ENCODE measurements around the gene GLCE.

Gene GLCE

GRCh38 chr15:69272139-69272538, 111.7 kb downstream of the GLCE start:
- TF ChIP-seq PAX5 (IDR thresholded peaks at IDR 0.05; ENCODE audit: insufficient read depth, low read length, severe bottlenecking) (no peak), POLR2AphosphoS5 (IDR thresholded peaks at IDR 0.05; ENCODE audit: low read depth, low read length) (no peak), TAF1 (IDR thresholded peaks at IDR 0.05; ENCODE audit: low read depth, low read length) (no peak), POU2F2 (IDR thresholded peaks at IDR 0.05; ENCODE audit: low read depth, low read length) (no peak), SPI1 (IDR thresholded peaks at IDR 0.05; ENCODE audit: low read depth, low read length) (no peak)
- FAIRE-seq, result no peak
- no peak for DNase-seq (ENCODE audit: insufficient read length, low spot score)

- TF ChIP-seq PAX5 (IDR thresholded peaks at IDR 0.05; ENCODE audit: insufficient read depth, low read length, severe bottlenecking) (no peak), TAF1 (IDR thresholded peaks at IDR 0.05; ENCODE audit: low read depth, low read length) (no peak), POLR2A (IDR thresholded peaks at IDR 0.05; ENCODE audit: low read depth, low read length) (no peak), POU2F2 (IDR thresholded peaks at IDR 0.05; ENCODE audit: low read depth, low read length) (no peak), SPI1 (IDR thresholded peaks at IDR 0.05; ENCODE audit: low read depth, low read length) (no peak)
- DNase-seq (ENCODE audit: insufficient read length, low spot score) (no peak), FAIRE-seq (no peak)
These were observed 112.5 kb downstream of the GLCE start for GRCh38 chr15:69272891-69273290.

GRCh38 chr15:69275074-69275670, 114.7 kb downstream of the GLCE start:
- FAIRE-seq (no peak), DNase-seq (ENCODE audit: insufficient read length, low spot score) (no peak)
- TF ChIP-seq POLR2AphosphoS5 (IDR thresholded peaks at IDR 0.05; ENCODE audit: low read depth, low read length) (no peak), POU2F2 (IDR thresholded peaks at IDR 0.05; ENCODE audit: low read depth, low read length) (no peak), PAX5 (IDR thresholded peaks at IDR 0.05; ENCODE audit: insufficient read depth, low read length, severe bottlenecking) (no peak), TAF1 (IDR thresholded peaks at IDR 0.05; ENCODE audit: low read depth, low read length) (no peak), POLR2A (IDR thresholded peaks at IDR 0.05; ENCODE audit: low read depth, low read length) (no peak), SPI1 (IDR thresholded peaks at IDR 0.05; ENCODE audit: low read depth, low read length) (no peak)

- no peak for DNase-seq (ENCODE audit: insufficient read length, low spot score)
- no peak for TF ChIP-seq POLR2AphosphoS5 (IDR thresholded peaks at IDR 0.05; ENCODE audit: low read depth, low read length)
- TF ChIP-seq POU2F2 (IDR thresholded peaks at IDR 0.05; ENCODE audit: low read depth, low read length), result no peak
- no peak for TF ChIP-seq POLR2A (IDR thresholded peaks at IDR 0.05; ENCODE audit: low read depth, low read length)
- no peak for TF ChIP-seq PAX5 (IDR thresholded peaks at IDR 0.05; ENCODE audit: insufficient read depth, low read length, severe bottlenecking)
- no peak for TF ChIP-seq SPI1 (IDR thresholded peaks at IDR 0.05; ENCODE audit: low read depth, low read length)
- no peak for TF ChIP-seq TAF1 (IDR thresholded peaks at IDR 0.05; ENCODE audit: low read depth, low read length)
- FAIRE-seq, result no peak
These were observed 115.6 kb downstream of the GLCE start for GRCh38 chr15:69275933-69276560.

- FAIRE-seq (no peak), DNase-seq (ENCODE audit: insufficient read length, low spot score) (no peak)
- no peak for TF ChIP-seq POLR2A (IDR thresholded peaks at IDR 0.05; ENCODE audit: low read depth, low read length)
- TF ChIP-seq POLR2AphosphoS5 (IDR thresholded peaks at IDR 0.05; ENCODE audit: low read depth, low read length), result no peak
- TF ChIP-seq TAF1 (IDR thresholded peaks at IDR 0.05; ENCODE audit: low read depth, low read length), result no peak
- TF ChIP-seq PAX5 (IDR thresholded peaks at IDR 0.05; ENCODE audit: insufficient read depth, low read length, severe bottlenecking), result no peak
- no peak for TF ChIP-seq SPI1 (IDR thresholded peaks at IDR 0.05; ENCODE audit: low read depth, low read length)
These were observed 116.9 kb downstream of the GLCE start for GRCh38 chr15:69277316-69277715.

- FAIRE-seq (no peak), DNase-seq (ENCODE audit: insufficient read length, low spot score) (no peak)
- TF ChIP-seq SPI1 (IDR thresholded peaks at IDR 0.05; ENCODE audit: low read depth, low read length) (no peak), POU2F2 (IDR thresholded peaks at IDR 0.05; ENCODE audit: low read depth, low read length) (no peak), POLR2A (IDR thresholded peaks at IDR 0.05; ENCODE audit: low read depth, low read length) (no peak)
These were observed 119.2 kb downstream of the GLCE start for GRCh38 chr15:69279636-69280035.

GRCh38 chr15:69280783-69281182, 120.3 kb downstream of the GLCE start:
- FAIRE-seq, result no peak
- no peak for TF ChIP-seq POLR2A (IDR thresholded peaks at IDR 0.05; ENCODE audit: low read depth, low read length)
- TF ChIP-seq TAF1 (IDR thresholded peaks at IDR 0.05; ENCODE audit: low read depth, low read length), result no peak
- TF ChIP-seq POU2F2 (IDR thresholded peaks at IDR 0.05; ENCODE audit: low read depth, low read length), result no peak
- no peak for TF ChIP-seq SPI1 (IDR thresholded peaks at IDR 0.05; ENCODE audit: low read depth, low read length)
- TF ChIP-seq POLR2AphosphoS5 (IDR thresholded peaks at IDR 0.05; ENCODE audit: low read depth, low read length), result no peak
- no peak for DNase-seq (ENCODE audit: insufficient read length, low spot score)

GRCh38 chr15:69282104-69282743, 121.8 kb downstream of the GLCE start:
- DNase-seq (ENCODE audit: insufficient read length, low spot score) (no peak), FAIRE-seq (no peak)
- TF ChIP-seq TAF1 (IDR thresholded peaks at IDR 0.05; ENCODE audit: low read depth, low read length) (no peak), POLR2A (IDR thresholded peaks at IDR 0.05; ENCODE audit: low read depth, low read length) (no peak), POLR2AphosphoS5 (IDR thresholded peaks at IDR 0.05; ENCODE audit: low read depth, low read length) (no peak), PAX5 (IDR thresholded peaks at IDR 0.05; ENCODE audit: insufficient read depth, low read length, severe bottlenecking) (no peak), SPI1 (IDR thresholded peaks at IDR 0.05; ENCODE audit: low read depth, low read length) (no peak)

GRCh38 chr15:69285834-69286233, 125.4 kb downstream of the GLCE start:
- FAIRE-seq, result no peak
- TF ChIP-seq POU2F2 (IDR thresholded peaks at IDR 0.05; ENCODE audit: low read depth, low read length) (no peak), POLR2A (IDR thresholded peaks at IDR 0.05; ENCODE audit: low read depth, low read length) (no peak), SPI1 (IDR thresholded peaks at IDR 0.05; ENCODE audit: low read depth, low read length) (no peak), POLR2AphosphoS5 (IDR thresholded peaks at IDR 0.05; ENCODE audit: low read depth, low read length) (no peak), PAX5 (IDR thresholded peaks at IDR 0.05; ENCODE audit: insufficient read depth, low read length, severe bottlenecking) (no peak), TAF1 (IDR thresholded peaks at IDR 0.05; ENCODE audit: low read depth, low read length) (no peak)
- DNase-seq (ENCODE audit: insufficient read length, low spot score), result no peak
